ENCODE measurements around the gene NRF1.

NRF1 gene

GRCh38 chr7:129688503-129689222 lies 77.1 kb downstream of the NRF1 start:
- no peak for DNase-seq

- no peak for DNase-seq
Measured at GRCh38 chr7:129689995-129690581, 78.6 kb downstream of the NRF1 start.

GRCh38 chr7:129690701-129691100 lies 79.2 kb downstream of the NRF1 start:
- DNase-seq = no peak

GRCh38 chr7:129698516-129699418 lies 87.2 kb downstream of the NRF1 start:
- no peak for DNase-seq

GRCh38 chr7:129702316-129702715 lies 90.8 kb downstream of the NRF1 start:
- DNase-seq = no peak

- no peak for DNase-seq
Measured at GRCh38 chr7:129702761-129703338, 91.3 kb downstream of the NRF1 start.

GRCh38 chr7:129703751-129704150 lies 92.2 kb downstream of the NRF1 start:
- no peak for DNase-seq

GRCh38 chr7:129707910-129708499 lies 96.5 kb downstream of the NRF1 start:
- no peak for DNase-seq

GRCh38 chr7:129713544-129713943 lies 102.0 kb downstream of the NRF1 start:
- DNase-seq = no peak

- no peak for DNase-seq
Measured at GRCh38 chr7:129714514-129715063, 103.1 kb downstream of the NRF1 start.

- no peak for DNase-seq
Measured at GRCh38 chr7:129719980-129720732, 108.6 kb downstream of the NRF1 start.

- DNase-seq = no peak
Measured at GRCh38 chr7:129721068-129721467, 109.5 kb downstream of the NRF1 start.

- DNase-seq = no peak
Measured at GRCh38 chr7:129723679-129724078, 112.2 kb downstream of the NRF1 start.

- DNase-seq = no peak
Measured at GRCh38 chr7:129724796-129725195, 113.3 kb downstream of the NRF1 start.

GRCh38 chr7:129728875-129729467 lies 117.5 kb downstream of the NRF1 start:
- no peak for DNase-seq

- DNase-seq = no peak
Measured at GRCh38 chr7:129729511-129729910, 118.0 kb downstream of the NRF1 start.

GRCh38 chr7:129730159-129730558 lies 118.6 kb downstream of the NRF1 start:
- no peak for DNase-seq

GRCh38 chr7:129734400-129734799 lies 122.9 kb downstream of the NRF1 start:
- DNase-seq = no peak

- no peak for DNase-seq
Measured at GRCh38 chr7:129739427-129739826, 127.9 kb downstream of the NRF1 start.

- DNase-seq = no peak
Measured at GRCh38 chr7:129740574-129741410, 129.3 kb downstream of the NRF1 start.
